HG02943 (cell line): Measurements from ENCODE around the gene THBS1.

Experiments
- ATAC-seq: cut with Tn5 transposase; IDR thresholded peaks from one replicate; pipeline ENCODE4 v1.9.1; 2021; ENCODE audit warnings: mild to moderate bottlenecking, low read depth, moderate library complexity; ENCODE audit not compliant: unreplicated experiment

Gene THBS1

GRCh38 chr15:39598958-39599845 lies 18.3 kb downstream of the THBS1 start:
- no peak for ATAC-seq

- no peak for ATAC-seq
Measured at GRCh38 chr15:39599871-39600270, 19.0 kb downstream of the THBS1 start.

- no peak for ATAC-seq
Measured at GRCh38 chr15:39602143-39602542, 21.3 kb downstream of the THBS1 start.

GRCh38 chr15:39605146-39605545 lies 24.3 kb downstream of the THBS1 start:
- no peak for ATAC-seq

- ATAC-seq: no peak
Measured at GRCh38 chr15:39608185-39609139, 27.6 kb downstream of the THBS1 start.

- ATAC-seq: no peak
Measured at GRCh38 chr15:39609166-39609916, 28.5 kb downstream of the THBS1 start.

- no peak for ATAC-seq
Measured at GRCh38 chr15:39610665-39611064, 29.8 kb downstream of the THBS1 start.

GRCh38 chr15:39613271-39613670 lies 32.4 kb downstream of the THBS1 start:
- no peak for ATAC-seq

- ATAC-seq: no peak
Measured at GRCh38 chr15:39613861-39614260, 33.0 kb downstream of the THBS1 start.

- ATAC-seq: no peak
Measured at GRCh38 chr15:39616731-39617455, 36.0 kb downstream of the THBS1 start.

- ATAC-seq: no peak
Measured at GRCh38 chr15:39618063-39618823, 37.4 kb downstream of the THBS1 start.

GRCh38 chr15:39621210-39621609 lies 40.3 kb downstream of the THBS1 start:
- ATAC-seq: no peak

GRCh38 chr15:39621976-39622375 lies 41.1 kb downstream of the THBS1 start:
- no peak for ATAC-seq

GRCh38 chr15:39622660-39623516 lies 42.0 kb downstream of the THBS1 start:
- ATAC-seq: no peak

- ATAC-seq: peak; percentile 85
Measured at GRCh38 chr15:39623529-39623931, 42.7 kb downstream of the THBS1 start.

- ATAC-seq: no peak
Measured at GRCh38 chr15:39624806-39625205, 43.9 kb downstream of the THBS1 start.

- ATAC-seq: no peak
Measured at GRCh38 chr15:39625451-39625850, 44.6 kb downstream of the THBS1 start.

GRCh38 chr15:39625856-39626255 lies 45.0 kb downstream of the THBS1 start:
- no peak for ATAC-seq
